IMR-90 (cell line): ENCODE data around the gene FAM120A. TPM values are rescaled to one million over a fixed set of nuclear protein-coding genes. Genes with fewer than 3 reads are reported as not detected.
A peak's percentile ranks its signal among the peaks of the same experiment; 100 is the strongest.

ENCODE experiments used
- ATAC-seq: fragments of 200-7000 bp; cut with Tn5 transposase; 2 replicates; pipeline ENCODE4 v1.9.1; 2020; ENCODE audit warnings: low read depth, mild to moderate bottlenecking, moderate library complexity
- BruUV-seq: library from RNA; stranded (reverse); fragments of 400-500 nt; replicated peaks from 2 replicates; lab custom pipeline; 2021; lab: Mats Ljungman, UMichigan
- CTCF ChIA-PET: fragments of 300-600 bp; formaldehyde crosslinking; extraction: SDS; loops from one replicate; lab custom pipeline; 2021; ENCODE audit warnings: antibody characterized with exemption; lab: Yijun Ruan, JAX
- POLR2A ChIA-PET: fragments of 300-600 bp; sonication (Branson Sonifier 250); formaldehyde crosslinking; loops from one replicate; lab custom pipeline; 2022; ENCODE audit warnings: antibody characterized with exemption; ENCODE audit not compliant: unreplicated experiment; lab: Charles Lee
- DNase-seq: peaks from one replicate; pipeline ENCODE4 v3.0.0; 2013
- H2AFZ ChIP-seq: replicated peaks from 2 replicates; pipeline ENCODE3; 2013; ENCODE audit warnings: low read length, mild to moderate bottlenecking; ENCODE audit not compliant: poor library complexity
- H2AK5ac ChIP-seq: 2 replicates; pipeline ENCODE4 v1.6.1; 2013; ENCODE audit warnings: low read depth, low read length, inconsistent platforms
- H2AK9ac ChIP-seq: replicated peaks from 2 replicates; pipeline ENCODE3; 2013; ENCODE audit warnings: mild to moderate bottlenecking, low read depth, low read length, moderate library complexity; ENCODE audit not compliant: poor library complexity
- H2BK120ac ChIP-seq: 2 replicates; pipeline ENCODE4 v1.6.1; 2013; ENCODE audit warnings: low read depth, low read length, inconsistent platforms
- H2BK15ac ChIP-seq: 3 replicates; pipeline ENCODE4 v1.6.1; 2013; ENCODE audit warnings: low read depth, low read length, inconsistent platforms
- H2BK20ac ChIP-seq: 2 replicates; pipeline ENCODE4 v1.6.1; 2013; ENCODE audit warnings: low read depth, mild to moderate bottlenecking, inconsistent platforms, low read length, moderate library complexity
- H2BK5ac ChIP-seq: 2 replicates; pipeline ENCODE4 v1.6.1; 2013; ENCODE audit warnings: mild to moderate bottlenecking, low read depth, low read length, inconsistent platforms; ENCODE audit not compliant: poor library complexity, severe bottlenecking
- H3K14ac ChIP-seq: replicated peaks from 2 replicates; pipeline ENCODE4 v1.6.1; 2013; ENCODE audit warnings: low read depth, low read length, inconsistent platforms
- H3K18ac ChIP-seq: 2 replicates; pipeline ENCODE4 v1.6.1; 2013; ENCODE audit warnings: low read depth, low read length, control low read depth
- H3K23ac ChIP-seq: 2 replicates; pipeline ENCODE4 v1.6.1; 2013; ENCODE audit warnings: low read depth, low read length, inconsistent platforms
- H3K27ac ChIP-seq: 2 replicates; pipeline ENCODE4 v1.5.1; 2013; ENCODE audit warnings: mild to moderate bottlenecking, control low read depth, low read length; ENCODE audit not compliant: insufficient read depth
- H3K27me3 ChIP-seq: 2 replicates; pipeline ENCODE4 v1.6.1; 2013; ENCODE audit warnings: low read length; ENCODE audit not compliant: control insufficient read depth, insufficient read depth
- H3K36me3 ChIP-seq: 2 replicates; pipeline ENCODE4 v1.6.1; 2013; ENCODE audit warnings: low read length, mixed read lengths; ENCODE audit not compliant: control insufficient read depth, insufficient read depth
- H3K4ac ChIP-seq: 2 replicates; pipeline ENCODE4 v1.6.1; 2013; ENCODE audit warnings: low read depth, low read length, inconsistent platforms
- H3K4me1 ChIP-seq: 2 replicates; pipeline ENCODE4 v1.6.1; 2013; ENCODE audit warnings: low read length, mixed read lengths; ENCODE audit not compliant: control insufficient read depth, insufficient read depth
- H3K4me2 ChIP-seq: 2 replicates; pipeline ENCODE4 v1.6.1; 2013; ENCODE audit warnings: low read depth, mild to moderate bottlenecking, control low read depth, low read length, moderate library complexity
- H3K4me3 ChIP-seq: 2 replicates; pipeline ENCODE4 v1.5.1; 2013; ENCODE audit warnings: low read depth, mild to moderate bottlenecking, control low read depth, low read length, moderate library complexity; ENCODE audit not compliant: insufficient read depth
- H3K56ac ChIP-seq: 2 replicates; pipeline ENCODE4 v1.6.1; 2013; ENCODE audit warnings: low read length, inconsistent platforms; ENCODE audit not compliant: insufficient read depth; ENCODE audit errors: extremely low read depth
- H3K79me1 ChIP-seq, 2 experiments: 2 replicates each; pipeline ENCODE4 v1.6.1; 2013; ENCODE audit warnings: low read length in 2 of 2, inconsistent platforms in 1 of 2, low read depth in 1 of 2
- H3K9ac ChIP-seq: 2 replicates; pipeline ENCODE4 v1.6.1; 2013; ENCODE audit warnings: low read depth, low read length, control low read depth
- H3K9me1 ChIP-seq: 2 replicates; pipeline ENCODE4 v1.6.1; 2013; ENCODE audit warnings: low read length, inconsistent platforms; ENCODE audit not compliant: insufficient read depth
- H3K9me3 ChIP-seq: 2 replicates; pipeline ENCODE4 v1.6.1; 2013; ENCODE audit warnings: low read length; ENCODE audit not compliant: control insufficient read depth, insufficient read depth
- H4K20me1 ChIP-seq: 2 replicates; pipeline ENCODE4 v1.6.1; 2013; ENCODE audit warnings: low read length, inconsistent platforms; ENCODE audit not compliant: insufficient read depth
- H4K5ac ChIP-seq: 2 replicates; pipeline ENCODE4 v1.6.1; 2013; ENCODE audit warnings: mild to moderate bottlenecking, low read depth, low read length, control low read depth
- H4K8ac ChIP-seq, 2 experiments: 2 replicates each; pipeline ENCODE4 v1.6.1; 2013; ENCODE audit warnings: low read depth in 2 of 2, low read length in 2 of 2, control low read depth in 1 of 2, inconsistent platforms in 1 of 2
- H4K91ac ChIP-seq: 2 replicates; pipeline ENCODE4 v1.6.1; 2013; ENCODE audit warnings: low read depth, low read length, inconsistent platforms; ENCODE audit not compliant: insufficient read depth
- CTCF ChIP-seq: conservative IDR thresholded peaks from 2 replicates; pipeline ENCODE4 v1.5.1; 2012; ENCODE audit warnings: mild to moderate bottlenecking, low read depth, low read length, improper control_type of control experiment
- FOS ChIP-seq: fragments of 150-350 bp; IDR thresholded peaks from 2 replicates; pipeline ENCODE4 v1.6.1; 2016; ENCODE audit warnings: low read depth, low read length
- MXI1 ChIP-seq: IDR thresholded peaks from 2 replicates; pipeline ENCODE4 v1.6.1; 2012; ENCODE audit warnings: low read depth, mild to moderate bottlenecking, low read length, moderate library complexity, borderline replicate concordance
- NFE2L2 ChIP-seq: fragments of 150-350 bp; IDR thresholded peaks from 2 replicates; pipeline ENCODE4 v1.6.1; 2016; ENCODE audit warnings: low read depth, mild to moderate bottlenecking, low read length
- POLR2A ChIP-seq: IDR thresholded peaks from 2 replicates; pipeline ENCODE4 v1.6.1; 2012; ENCODE audit warnings: mild to moderate bottlenecking, low read depth, low read length
- RAD21 ChIP-seq: IDR thresholded peaks from 2 replicates; pipeline ENCODE4 v1.6.1; 2012; ENCODE audit warnings: low read length, improper control_type of control experiment
- RCOR1 ChIP-seq: IDR thresholded peaks from 2 replicates; pipeline ENCODE4 v1.6.1; 2012; ENCODE audit warnings: mild to moderate bottlenecking, low read length, improper control_type of control experiment; ENCODE audit not compliant: insufficient replicate concordance
- RFX5 ChIP-seq: IDR thresholded peaks from 2 replicates; pipeline ENCODE4 v1.8.0; 2012; ENCODE audit warnings: low read depth, mild to moderate bottlenecking, low read length, moderate library complexity
- USF2 ChIP-seq: fragments of 150-350 bp; IDR thresholded peaks from 2 replicates; pipeline ENCODE4 v1.6.1; 2017; ENCODE audit warnings: mild to moderate bottlenecking, antibody characterized with exemption, low read length, low read depth
- WGBS, 2 experiments: methylation state at CpG; one replicate each; pipeline versions ENCODE4 v1.1.5 to v1.1.7; 2013; ENCODE audit warnings: missing lambda C conversion rate in 2 of 2; ENCODE audit not compliant: insufficient read length in 1 of 2; ENCODE audit errors: extremely low coverage in 2 of 2; 5-methylcytosine and 5-hydroxymethylcytosine counted together
- dilution Hi-C: fragments of 300-500 bp; cut with HindIII; formaldehyde crosslinking; loops from one replicate; pipeline ENCODE4 v1.14.3; 2018; ENCODE audit warnings: low sequenced_read_pairs; ENCODE audit not compliant: unreplicated experiment
- in situ Hi-C: fragments of 300-500 bp; cut with MboI; formaldehyde crosslinking; loops from 3 replicates; pipeline ENCODE4 v1.14.3; 2019; ENCODE audit warnings: low sequenced_read_pairs, inconsistent platforms, mixed read lengths
- intact Hi-C: fragments of 100-400 bp; cut with micrococcal nuclease; formaldehyde crosslinking; loops from 2 replicates; pipeline ENCODE4 v1.10.0; 2022
- polyA plus RNA-seq, 3 experiments: library from polyadenylated mRNA; depleted of rRNA; stranded (reverse); fragments of >200 nt; gene quantifications; 2 replicates each; pipeline ENCODE4 v1.2.3, GENCODE V29; 2012; ENCODE audit warnings: low replicate concordance in 1 of 3
- total RNA-seq: library from RNA; depleted of rRNA; stranded (reverse); fragments of >200 nt; gene quantifications from 2 replicates; pipeline ENCODE4 v1.2.3, GENCODE V29; 2012

Gene FAM120A
- total and polyA plus RNA-seq, 2 of the 4 experiments (the other 2 are of a cell fraction): 61.6 to 75.1 TPM

- Histone ChIP-seq H4K5ac (no peak overlapping the region), H4K91ac (no peak overlapping the region), H2AFZ (no peak overlapping the region), H3K4me3 (no peak overlapping the region), H3K36me3 (no peaks in the 10 kb centered on the region), H4K20me1 (no peaks in the 10 kb centered on the region), H3K9me3 (peaks cover 10% of the 10 kb centered on the region), H3K27me3 (peaks cover 1% of the 10 kb centered on the region; the same call in 1 of the 2 replicates), H4K8ac (no peak overlapping the region), H2AK5ac (no peak overlapping the region), H2BK120ac (no peak overlapping the region), H3K9ac (no peak overlapping the region), H2BK20ac (no peak overlapping the region), H3K56ac (no peak overlapping the region), H3K27ac (no peak overlapping the region), H2AK9ac (no peak overlapping the region), H3K79me1 (no peaks in the 10 kb centered on the region), H3K23ac (no peak overlapping the region), H3K4me1 (no peaks in the 10 kb centered on the region), H3K18ac (no peak overlapping the region), H3K4me2 (no peak overlapping the region), H2BK15ac (no peak overlapping the region), H2BK5ac (no peak overlapping the region), H3K9me1 (no peaks in the 10 kb centered on the region), H3K4ac (no peak overlapping the region), H3K14ac (no peak overlapping the region)
- BruUV-seq: no TSS peak
- POLR2A ChIA-PET: no interaction called here
- TF ChIP-seq MXI1 (no peak), USF2 (no peak), CTCF (no peak), NFE2L2 (no peak), FOS (no peak), RCOR1 (no peak), POLR2A (no peak), RAD21 (no peak), RFX5 (no peak)
- intact Hi-C loops (no loop called here), dilution Hi-C loops (no loop called here), in situ Hi-C loops (loop anchor here (25.0 kb wide), 3 partner anchors 111 to 539 kb away; partner anchors contain the start of gene BARX1)
- DNase-seq (peak; percentile 10), ATAC-seq (peak; percentile 56)
- 43% methylated on average over 1 of the region's 10 CpGs; no CpG with 5 or more reads in 1 of the 2 experiments for WGBS, 2 experiments
- CTCF ChIA-PET: no interaction called here
These were observed 28.4 kb upstream of the FAM120A start for GRCh38 chr9:93422977-93423616.
